MM.1S (cell line): Measurements from ENCODE around the gene NUP133.
A peak's percentile ranks its signal among the peaks of the same experiment; 100 is the strongest.
"Not testable (repeated sequence)": the region's sequence is repeated elsewhere in the genome, so short reads cannot be mapped to it uniquely, and the experiment has no call there.

ENCODE experiments used
- DNase-seq: peaks from one replicate; pipeline ENCODE4 v3.0.0-alpha.2; 2015
- H2AFZ ChIP-seq: fragments of 300-600 bp; sonication (generic); 2 replicates; pipeline ENCODE4 v1.6.0; 2016; ENCODE audit warnings: antibody characterized with exemption, low read length
- H3F3A ChIP-seq: fragments of 300-600 bp; sonication (generic); 2 replicates; pipeline ENCODE4 v1.6.1; 2016; ENCODE audit warnings: mild to moderate bottlenecking, antibody characterized with exemption, low read length, moderate library complexity, mixed read lengths; ENCODE audit not compliant: insufficient read depth
- H3K27ac ChIP-seq: fragments of 300-600 bp; sonication (generic); 2 replicates; pipeline ENCODE4 v1.5.1; 2016; ENCODE audit warnings: mild to moderate bottlenecking, low read length
- H3K27me3 ChIP-seq: fragments of 300-600 bp; sonication (generic); replicated peaks from 2 replicates; pipeline ENCODE4 v1.6.0; 2016; ENCODE audit warnings: low read length; ENCODE audit not compliant: insufficient read depth
- H3K36me3 ChIP-seq: fragments of 300-600 bp; sonication (generic); replicated peaks from 2 replicates; pipeline ENCODE4 v1.6.1; 2016; ENCODE audit warnings: mild to moderate bottlenecking, low read length, mixed read lengths; ENCODE audit not compliant: insufficient read depth
- H3K4me1 ChIP-seq: fragments of 300-600 bp; sonication (generic); 2 replicates; pipeline ENCODE4 v1.6.1; 2016; ENCODE audit warnings: low read length, mixed read lengths
- H3K4me2 ChIP-seq: fragments of 300-600 bp; sonication (generic); 2 replicates; pipeline ENCODE4 v1.6.0; 2016; ENCODE audit warnings: low read depth, low read length
- H3K4me3 ChIP-seq: fragments of 300-600 bp; sonication (generic); 2 replicates; pipeline ENCODE4 v1.5.1; 2016; ENCODE audit warnings: low read length, mixed read lengths
- H3K79me2 ChIP-seq: fragments of 300-600 bp; sonication (generic); 2 replicates; pipeline ENCODE4 v1.6.1; 2016; ENCODE audit warnings: mixed run types, low read length, mixed read lengths
- H3K9ac ChIP-seq: fragments of 300-600 bp; sonication (generic); 2 replicates; pipeline ENCODE4 v1.6.1; 2016; ENCODE audit warnings: low read length, mixed read lengths
- H3K9me2 ChIP-seq: fragments of 300-600 bp; sonication (generic); replicated peaks from 2 replicates; pipeline ENCODE4 v1.6.1; 2016; ENCODE audit warnings: mild to moderate bottlenecking, low read length, mixed read lengths; ENCODE audit not compliant: insufficient read depth
- H3K9me3 ChIP-seq: fragments of 300-600 bp; sonication (generic); replicated peaks from 2 replicates; pipeline ENCODE4 v1.6.1; 2016; ENCODE audit warnings: mild to moderate bottlenecking, low read length, mixed read lengths; ENCODE audit not compliant: insufficient read depth
- H4K20me1 ChIP-seq: fragments of 300-600 bp; sonication (generic); 2 replicates; pipeline ENCODE4 v1.6.1; 2016; ENCODE audit warnings: mild to moderate bottlenecking, low read length, moderate library complexity, mixed read lengths; ENCODE audit not compliant: insufficient read depth
- CTCF ChIP-seq: fragments of 300-600 bp; sonication (generic); IDR thresholded peaks from 2 replicates; pipeline ENCODE4 v1.5.1; 2016; ENCODE audit warnings: antibody characterized with exemption, low read length, mixed read lengths
- EZH2 ChIP-seq: fragments of 300-600 bp; sonication (generic); optimal IDR thresholded peaks from 2 replicates; pipeline ENCODE3; 2017; ENCODE audit warnings: low read depth, mild to moderate bottlenecking, antibody characterized with exemption, low read length, mixed read lengths
- EZH2phosphoT487 ChIP-seq: fragments of 300-600 bp; sonication (generic); IDR thresholded peaks from 2 replicates; pipeline ENCODE4 v1.6.1; 2018; ENCODE audit warnings: antibody characterized with exemption, low read length

The NUP133 gene

GRCh38 chr1:229511201-229511600 is 3.1 kb upstream of the NUP133 start:
- peaks cover 19% of the 10 kb centered on the region for H3K79me2 ChIP-seq
- not testable (repeated sequence) for H3K4me3 ChIP-seq, H3K27me3 ChIP-seq, H3K36me3 ChIP-seq, H3K27ac ChIP-seq, H3K9me3 ChIP-seq, H4K20me1 ChIP-seq, H3K9me2 ChIP-seq, H2AFZ ChIP-seq, DNase-seq, H3F3A ChIP-seq, H3K4me2 ChIP-seq, H3K9ac ChIP-seq
- peaks cover 11% of the 10 kb centered on the region for H3K4me1 ChIP-seq

GRCh38 chr1:229509576-229509975 is 1.4 kb upstream of the NUP133 start:
- no peaks in the 10 kb centered on the region for H3K27me3 ChIP-seq
- H3K9ac ChIP-seq = no peak overlapping the region
- DNase-seq = no peak
- H3K36me3 ChIP-seq = no peaks in the 10 kb centered on the region; the same call in 1 of the 2 replicates
- no peaks in the 10 kb centered on the region for H3K9me3 ChIP-seq
- peaks cover 32% of the 10 kb centered on the region for H3K79me2 ChIP-seq
- no peaks in the 10 kb centered on the region for H4K20me1 ChIP-seq
- peaks cover 11% of the 10 kb centered on the region for H3K4me1 ChIP-seq
- no peak overlapping the region for H3K27ac ChIP-seq
- TF ChIP-seq CTCF (no peak), EZH2 (no peak), EZH2phosphoT487 (no peak)
- H2AFZ ChIP-seq = no peak overlapping the region
- H3K9me2 ChIP-seq = no peaks in the 10 kb centered on the region
- H3K4me2 ChIP-seq = no peak overlapping the region
- peaks cover 9% of the 10 kb centered on the region; the same call in 1 of the 2 replicates for H3F3A ChIP-seq
- H3K4me3 ChIP-seq = no peak overlapping the region

GRCh38 chr1:229508823-229509337 is 739 bp upstream of the NUP133 start:
- Histone ChIP-seq H4K20me1 (no peaks in the 10 kb centered on the region), H3K4me1 (peaks cover 11% of the 10 kb centered on the region), H3K9ac (peak overlapping the region; percentile 83), H3K9me2 (no peaks in the 10 kb centered on the region), H2AFZ (peak overlapping the region; percentile 89), H3K36me3 (no peaks in the 10 kb centered on the region; the same call in 1 of the 2 replicates), H3K27ac (peak overlapping the region; percentile 79), H3K79me2 (peaks cover 38% of the 10 kb centered on the region), H3F3A (peaks cover 9% of the 10 kb centered on the region; the same call in 1 of the 2 replicates), H3K4me2 (peak overlapping the region; percentile 94), H3K27me3 (no peaks in the 10 kb centered on the region), H3K9me3 (no peaks in the 10 kb centered on the region), H3K4me3 (peak overlapping the region; percentile 75)
- DNase-seq = no peak
- TF ChIP-seq EZH2phosphoT487 = no peak
- no peak for TF ChIP-seq CTCF
- no peak for TF ChIP-seq EZH2

GRCh38 chr1:229507502-229507901 is 639 bp downstream of the NUP133 start:
- TF ChIP-seq EZH2 (no peak), CTCF (no peak), EZH2phosphoT487 (no peak)

More at GRCh38 chr1:229507502-229507901, 639 bp downstream of the NUP133 start:
- Histone ChIP-seq H3K4me2 (peak overlapping the region; percentile 81), H3K4me1 (peaks cover 11% of the 10 kb centered on the region), H3K4me3 (peak overlapping the region; percentile 75), H2AFZ (peak overlapping the region; percentile 79), H3F3A (peaks cover 9% of the 10 kb centered on the region; the same call in 1 of the 2 replicates), H3K9me2 (no peaks in the 10 kb centered on the region), H4K20me1 (no peaks in the 10 kb centered on the region), H3K9me3 (no peaks in the 10 kb centered on the region), H3K36me3 (no peaks in the 10 kb centered on the region; the same call in 1 of the 2 replicates), H3K79me2 (peaks cover 38% of the 10 kb centered on the region), H3K27ac (peak overlapping the region; percentile 79), H3K27me3 (no peaks in the 10 kb centered on the region), H3K9ac (peak overlapping the region; percentile 83)
- DNase-seq = no peak
